KBM-7 (cell line): ENCODE data around the gene KRTAP15-1.

ENCODE experiments used
- DNase-seq: peaks from one replicate; pipeline ENCODE4 v3.0.0-alpha.2; 2015
- in situ Hi-C: fragments of 300-500 bp; cut with MboI; formaldehyde crosslinking; loops from 2 replicates; pipeline ENCODE4 v1.14.3; 2020; ENCODE audit warnings: low sequenced_read_pairs, low pct_unique_long_range_greater_than_20kb, mixed read lengths

KRTAP15-1 gene

DNA sequence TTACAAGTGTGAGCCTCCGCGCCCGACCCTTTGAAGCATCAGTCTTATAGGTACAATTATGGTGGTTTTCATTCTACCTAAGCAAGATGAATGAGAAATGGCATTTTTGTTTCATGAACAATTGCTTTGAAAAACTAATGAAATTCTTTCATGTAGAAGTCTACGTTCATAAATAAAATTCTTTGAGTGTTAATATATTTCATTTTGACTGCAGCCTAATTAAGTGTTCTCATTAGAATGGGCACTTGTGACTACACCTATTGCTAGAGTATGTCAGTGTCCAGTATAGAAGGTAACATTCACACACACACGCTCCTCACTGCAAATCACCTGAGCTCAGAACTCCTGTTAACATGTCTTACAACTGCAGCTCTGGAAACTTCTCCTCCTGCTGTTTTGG lies at the start of gene KRTAP15-1:
Gene KRTAP15-1 (plus strand): TSS at position 301 of the 400 bp plus-strand sequence. CDS start 53 bp downstream, at position 354.
- in situ Hi-C loops: no loop called here

GRCh38 chr21:30391492-30392025 lies 48.5 kb upstream of the KRTAP15-1 start:
- no peak for DNase-seq
- in situ Hi-C loops: no loop called here

More for the DNA sequence above, at the start of gene KRTAP15-1:
- no peak for DNase-seq

- no peak for DNase-seq
- in situ Hi-C loops: no loop called here
These were observed 44.3 kb upstream of the KRTAP15-1 start, which contains the start of gene KRTAP13-1 for GRCh38 chr21:30395731-30396130. Gene KRTAP13-1 (plus strand): TSS chr21:30396031. CDS start chr21:30396087, 56 bp downstream.

DNA sequence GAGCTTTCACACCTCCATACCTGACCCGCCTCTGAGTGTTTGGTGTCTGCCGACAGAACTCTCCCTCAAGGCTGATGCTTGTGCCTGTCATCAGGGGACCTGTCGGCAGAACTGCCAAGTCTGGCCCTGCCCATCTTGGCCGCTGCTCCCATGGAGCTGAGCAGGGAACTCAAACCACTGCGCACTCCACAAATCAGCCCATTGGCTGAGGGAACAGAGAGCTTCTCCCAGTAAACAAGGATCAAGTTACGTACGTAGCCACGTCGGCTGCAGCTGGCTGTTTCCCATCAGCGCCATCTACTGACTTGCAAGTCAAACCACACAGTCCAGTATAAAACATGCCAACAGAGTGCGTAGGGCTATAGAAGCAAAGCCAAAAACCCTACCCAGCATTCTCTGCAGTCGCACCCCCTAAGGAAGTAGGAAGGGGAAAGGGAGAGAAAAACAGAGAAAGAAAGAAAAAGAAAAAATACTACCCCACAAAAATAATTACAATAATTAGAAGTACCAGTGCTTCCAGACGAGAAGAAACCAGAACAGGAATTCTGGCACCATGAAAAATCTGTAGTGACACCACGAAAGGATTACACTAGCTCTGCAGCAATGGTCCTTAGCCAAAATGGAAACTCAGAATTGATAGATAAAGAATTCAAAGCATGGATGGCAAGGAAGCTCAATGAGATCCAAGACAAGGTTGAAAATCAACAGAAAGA lies 31.1 kb upstream of the KRTAP15-1 start:
- in situ Hi-C loops: no loop called here

DNA sequence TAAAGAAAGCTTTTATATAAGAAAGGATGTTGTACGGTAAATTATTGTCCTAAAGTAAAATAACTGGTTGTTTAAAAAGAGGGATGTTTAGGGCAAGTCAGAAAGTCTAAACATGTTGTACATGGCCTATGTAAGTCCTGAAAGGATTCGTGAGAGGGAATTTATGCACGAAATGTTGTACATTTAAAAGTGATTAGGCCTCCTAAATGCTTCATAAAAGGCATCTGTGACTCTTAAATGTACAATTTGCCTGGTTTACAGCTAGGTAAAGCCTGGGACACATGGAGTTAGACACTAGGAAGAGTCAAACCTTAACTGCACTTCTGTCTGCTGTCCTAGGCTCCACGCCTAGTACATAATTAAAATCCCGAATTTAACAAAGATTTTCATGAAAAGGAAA lies 24.1 kb upstream of the KRTAP15-1 start:
- in situ Hi-C loops: no loop called here
- no peak for DNase-seq

More for the DNA sequence above, 31.1 kb upstream of the KRTAP15-1 start:
- peak; percentile 63 for DNase-seq

GRCh38 chr21:30425826-30426225 lies 14.2 kb upstream of the KRTAP15-1 start, which contains the start of gene KRTAP13-3:
Gene KRTAP13-3 (minus strand): TSS chr21:30425926. CDS start chr21:30425912, 14 bp downstream.
- no peak for DNase-seq
- in situ Hi-C loops: no loop called here

DNA sequence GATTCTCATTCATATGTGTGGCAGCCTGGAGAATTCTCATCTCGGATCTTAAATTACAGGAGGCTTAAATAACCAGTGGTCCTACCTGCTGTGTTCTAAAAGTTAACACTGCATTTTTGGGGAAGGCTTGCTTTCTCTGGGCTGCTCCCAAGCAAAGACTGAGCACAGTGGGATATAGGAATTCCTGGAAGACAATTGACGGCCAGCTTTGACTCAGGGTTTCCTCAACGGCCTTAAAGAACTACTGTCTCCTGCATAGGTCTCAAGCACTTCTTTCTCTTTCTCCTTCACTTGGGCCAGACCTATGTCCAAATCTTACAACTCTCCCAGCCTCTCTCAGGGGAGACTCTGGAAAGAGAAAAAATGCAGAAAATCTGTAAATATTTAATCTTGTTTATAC lies 13.3 kb upstream of the KRTAP15-1 start:
- in situ Hi-C loops: no loop called here
- DNase-seq: no peak

DNA sequence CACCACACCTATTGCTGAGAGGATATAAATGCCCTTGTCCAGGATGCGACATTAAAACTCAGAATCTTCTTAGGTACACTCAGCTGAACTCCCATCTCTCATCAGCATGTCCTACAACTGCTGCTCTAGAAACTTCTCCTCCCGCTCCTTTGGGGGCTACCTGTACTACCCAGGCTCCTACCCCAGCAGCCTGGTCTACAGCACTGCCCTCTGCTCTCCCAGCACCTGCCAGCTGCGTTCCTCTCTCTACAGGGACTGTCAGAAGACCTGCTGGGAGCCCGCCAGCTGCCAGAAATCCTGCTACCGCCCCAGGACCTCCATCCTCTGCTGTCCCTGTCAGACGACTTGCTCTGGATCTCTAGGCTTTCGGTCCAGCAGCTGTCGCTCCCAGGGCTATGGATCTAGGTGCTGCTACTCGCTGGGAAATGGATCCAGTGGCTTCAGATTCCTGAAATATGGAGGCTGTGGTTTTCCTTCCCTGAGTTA lies 9.9 kb upstream of the KRTAP15-1 start, which contains the start of gene KRTAP13-4:
Gene KRTAP13-4 (plus strand): TSS at position 51 of the 486 bp plus-strand sequence. CDS start 56 bp downstream, at position 107.
- no peak for DNase-seq
- in situ Hi-C loops: no loop called here

DNA sequence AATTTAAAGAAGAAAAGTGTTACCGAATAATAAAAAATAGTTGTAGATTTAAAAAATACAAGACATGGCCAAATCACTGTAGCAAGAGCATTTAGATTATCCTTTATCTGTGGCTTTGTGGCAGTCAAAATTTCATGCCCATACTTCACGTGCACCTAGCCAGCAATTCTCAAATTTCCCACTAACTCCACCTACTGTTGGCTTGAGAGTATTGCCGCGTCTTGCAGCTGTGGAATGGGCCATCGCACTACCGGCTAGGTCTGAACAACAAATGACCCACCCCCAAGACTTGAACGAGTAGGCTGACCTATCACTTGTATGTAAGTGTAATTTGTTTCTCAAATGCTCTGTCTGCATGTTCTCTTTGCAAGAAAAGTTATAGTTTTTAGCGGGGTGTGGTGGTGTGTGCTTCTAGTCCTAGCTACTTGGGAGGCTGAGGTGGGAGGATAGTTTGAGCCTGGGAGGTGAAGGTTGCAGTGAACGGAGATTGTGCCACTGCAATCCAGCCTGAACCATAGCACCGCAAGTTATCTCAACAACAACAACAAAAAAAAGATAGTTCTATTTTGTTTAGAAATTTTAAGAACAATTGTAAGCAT lies 5.9 kb upstream of the KRTAP15-1 start:
- in situ Hi-C loops: no loop called here
- peak; percentile 48 for DNase-seq

- no peak for DNase-seq
- in situ Hi-C loops: no loop called here
These were observed 3.0 kb upstream of the KRTAP15-1 start for GRCh38 chr21:30437010-30437565.

GRCh38 chr21:30443226-30443625 lies 3.2 kb downstream of the KRTAP15-1 start:
- in situ Hi-C loops: no loop called here
- no peak for DNase-seq

DNA sequence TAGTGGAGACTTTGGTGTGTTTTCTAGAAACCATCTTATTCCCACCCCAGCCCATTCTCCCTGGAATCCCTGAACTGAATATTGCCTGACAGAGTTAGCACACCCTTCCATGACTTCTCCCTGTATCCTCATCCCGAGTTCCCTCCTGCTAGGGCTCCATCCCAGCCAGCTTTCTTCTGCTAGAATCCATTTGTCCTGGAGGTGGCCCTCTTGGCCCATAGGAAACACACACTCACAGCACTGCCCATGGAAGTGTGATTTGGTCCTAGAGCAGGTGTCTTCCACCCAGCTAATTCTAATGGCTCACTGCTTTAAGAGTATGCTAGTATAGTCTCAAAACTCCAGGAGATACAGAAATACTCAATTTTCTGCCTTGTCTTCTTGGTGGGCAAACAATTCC lies 4.1 kb downstream of the KRTAP15-1 start:
- no peak for DNase-seq
- in situ Hi-C loops: no loop called here

DNA sequence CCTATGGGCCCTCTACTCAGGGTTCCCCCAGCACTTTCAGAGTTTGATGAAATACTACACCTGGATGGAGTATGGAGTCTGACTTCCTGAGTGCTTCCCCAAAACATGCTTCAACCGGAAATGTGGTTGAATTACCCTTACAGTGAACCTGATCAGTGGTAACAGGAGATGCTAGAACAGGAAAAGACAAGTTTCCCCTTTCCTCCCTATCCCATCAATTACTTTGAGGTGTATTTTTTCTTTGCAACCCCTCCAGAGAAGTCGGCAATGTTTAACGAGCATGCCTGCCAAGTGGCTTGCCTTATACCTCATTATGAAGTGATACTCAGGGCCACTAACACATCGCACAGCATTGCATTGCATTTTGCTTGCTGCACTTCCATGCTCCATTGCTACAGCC lies 7.0 kb downstream of the KRTAP15-1 start:
- peak; percentile 9 for DNase-seq
- in situ Hi-C loops: no loop called here

GRCh38 chr21:30448514-30448913 lies 8.4 kb downstream of the KRTAP15-1 start:
- DNase-seq: no peak
- in situ Hi-C loops: no loop called here

GRCh38 chr21:30463713-30464112 lies 23.6 kb downstream of the KRTAP15-1 start:
- peak; percentile 6 for DNase-seq
- in situ Hi-C loops: no loop called here

DNA sequence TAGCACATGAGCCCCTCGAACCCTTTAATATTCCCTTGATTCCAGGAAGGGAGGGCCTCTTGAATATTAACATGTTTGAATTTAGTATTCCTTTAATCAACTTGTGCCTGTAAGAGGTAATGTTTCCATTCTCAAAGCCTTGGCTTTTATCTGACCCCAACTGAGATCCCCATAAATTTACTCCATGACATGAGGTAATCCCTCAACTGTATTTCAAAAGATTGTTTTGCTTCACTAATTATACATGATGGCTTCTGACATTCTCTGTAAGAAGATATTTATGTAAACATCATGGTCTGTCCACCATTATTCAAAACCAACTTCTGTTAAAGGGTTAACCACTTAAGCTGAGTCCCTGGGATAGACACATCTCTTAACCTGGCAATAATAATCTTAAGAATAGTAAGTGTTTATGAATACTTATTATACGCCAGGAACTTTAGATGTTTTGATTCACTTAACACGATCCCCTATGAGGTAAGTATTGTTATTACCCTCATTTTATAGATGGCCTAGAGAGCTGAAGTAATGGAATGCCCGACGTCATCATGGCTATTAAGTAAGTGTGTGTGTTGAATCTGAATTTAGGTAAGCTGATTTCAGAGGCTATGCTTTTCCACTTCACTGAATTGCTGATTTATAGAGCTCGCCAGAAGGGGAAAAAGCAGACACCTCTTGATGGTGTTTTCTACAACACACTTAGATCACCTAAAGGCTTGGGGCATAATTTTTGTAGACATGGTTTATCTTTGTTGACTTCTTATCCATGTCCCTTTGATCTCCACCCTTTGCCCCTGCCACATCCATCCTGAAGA lies 29.0 kb downstream of the KRTAP15-1 start:
- in situ Hi-C loops: no loop called here

GRCh38 chr21:30478004-30478403 lies 37.9 kb downstream of the KRTAP15-1 start:
- no peak for DNase-seq
- in situ Hi-C loops: no loop called here

More for the DNA sequence above, 29.0 kb downstream of the KRTAP15-1 start:
- DNase-seq: no peak

DNA sequence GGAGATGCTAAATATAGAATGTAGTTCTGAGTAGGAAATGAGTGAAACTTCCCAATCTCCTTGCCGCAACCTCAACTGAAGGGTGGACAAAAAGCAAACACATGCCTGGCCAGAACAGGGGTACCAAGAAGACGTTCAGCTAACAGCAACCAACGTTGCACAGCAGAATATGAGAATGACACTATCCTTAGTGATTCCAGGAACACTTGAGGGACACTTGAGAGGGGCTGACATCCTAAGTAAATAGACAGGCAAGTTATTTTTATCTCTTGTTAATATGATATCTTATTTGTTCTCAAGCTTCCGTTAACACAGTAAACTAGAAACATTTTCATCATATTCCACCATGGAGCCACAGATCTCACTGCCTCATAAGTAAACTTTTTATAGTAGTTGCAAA lies 39.2 kb downstream of the KRTAP15-1 start:
- DNase-seq: no peak
- in situ Hi-C loops: no loop called here

DNA sequence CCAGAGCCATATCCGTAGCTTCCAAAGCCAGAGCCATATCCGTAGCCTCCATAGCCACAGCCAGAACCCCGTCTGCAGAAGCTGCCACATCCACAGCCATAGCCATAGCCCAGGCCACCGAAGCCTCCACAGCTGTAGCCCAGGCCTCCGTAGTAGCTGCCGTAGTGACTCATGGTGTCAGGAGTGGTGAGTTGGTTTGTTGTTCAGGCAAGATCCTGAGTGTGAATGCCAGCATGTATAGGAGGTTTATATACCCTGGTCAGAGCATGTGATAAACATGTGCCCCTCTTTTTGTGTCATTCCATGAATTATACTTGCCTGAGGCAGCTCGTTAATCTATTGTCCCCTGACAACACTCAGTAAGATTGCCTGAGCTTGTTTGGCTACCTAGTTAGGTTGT lies 40.1 kb downstream of the KRTAP15-1 start, which contains the start of gene KRTAP19-1:
Gene KRTAP19-1 (minus strand): TSS at position 223 of the 400 bp plus-strand sequence. CDS start 50 bp downstream, at position 173.
- in situ Hi-C loops: no loop called here
- DNase-seq: no peak
